GM21786 (cell line): Measurements from ENCODE around the gene SLC5A12.
A peak's percentile ranks its signal among the peaks of the same experiment; 100 is the strongest.

Experiments
- ATAC-seq: cut with Tn5 transposase; IDR thresholded peaks from one replicate; pipeline ENCODE4 v1.9.1; 2021; ENCODE audit not compliant: unreplicated experiment

Gene SLC5A12

GRCh38 chr11:26721948-26722475 lies at the start of gene SLC5A12:
Gene SLC5A12 (minus strand): TSS chr11:26722060. CDS start chr11:26721714, 346 bp downstream.
- ATAC-seq: no peak

- ATAC-seq: no peak
Measured at GRCh38 chr11:26769027-26769426, 47.2 kb upstream of the SLC5A12 start.

GRCh38 chr11:26767060-26767459 lies 45.2 kb upstream of the SLC5A12 start:
- no peak for ATAC-seq

- no peak for ATAC-seq
Measured at GRCh38 chr11:26765323-26765722, 43.5 kb upstream of the SLC5A12 start.

- no peak for ATAC-seq
Measured at GRCh38 chr11:26764825-26765224, 43.0 kb upstream of the SLC5A12 start.

- no peak for ATAC-seq
Measured at GRCh38 chr11:26764315-26764714, 42.5 kb upstream of the SLC5A12 start.

GRCh38 chr11:26762089-26762488 lies 40.2 kb upstream of the SLC5A12 start:
- no peak for ATAC-seq

GRCh38 chr11:26761361-26761809 lies 39.5 kb upstream of the SLC5A12 start:
- no peak for ATAC-seq

GRCh38 chr11:26757995-26758394 lies 36.1 kb upstream of the SLC5A12 start:
- ATAC-seq: no peak

GRCh38 chr11:26755762-26756161 lies 33.9 kb upstream of the SLC5A12 start:
- ATAC-seq: no peak

GRCh38 chr11:26753723-26754504 lies 32.1 kb upstream of the SLC5A12 start:
- peak; percentile 71 for ATAC-seq

- no peak for ATAC-seq
Measured at GRCh38 chr11:26749927-26750326, 28.1 kb upstream of the SLC5A12 start.

- ATAC-seq: peak; percentile 60
Measured at GRCh38 chr11:26743622-26744021, 21.8 kb upstream of the SLC5A12 start.

GRCh38 chr11:26742966-26743365 lies 21.1 kb upstream of the SLC5A12 start:
- no peak for ATAC-seq

- ATAC-seq: no peak
Measured at GRCh38 chr11:26741036-26741435, 19.2 kb upstream of the SLC5A12 start.

- no peak for ATAC-seq
Measured at GRCh38 chr11:26739366-26740073, 17.7 kb upstream of the SLC5A12 start.

GRCh38 chr11:26734691-26735090 lies 12.8 kb upstream of the SLC5A12 start:
- no peak for ATAC-seq

- ATAC-seq: no peak
Measured at GRCh38 chr11:26731084-26731456, 9.2 kb upstream of the SLC5A12 start.

GRCh38 chr11:26730414-26731083 lies 8.7 kb upstream of the SLC5A12 start:
- ATAC-seq: no peak

- ATAC-seq: no peak
Measured at GRCh38 chr11:26729284-26729683, 7.4 kb upstream of the SLC5A12 start.

- no peak for ATAC-seq
Measured at GRCh38 chr11:26726960-26727359, 5.1 kb upstream of the SLC5A12 start.

GRCh38 chr11:26719998-26720397 lies 1.9 kb downstream of the SLC5A12 start:
- no peak for ATAC-seq
